ENCODE measurements around the gene LRRC39.
A peak's percentile ranks its signal among the peaks of the same experiment; 100 is the strongest.

The LRRC39 gene

GRCh38 chr1:100146958-100147357, 31.1 kb downstream of the LRRC39 start:
- DNase-seq, result no peak

- no peak for DNase-seq
Measured at GRCh38 chr1:100145116-100145515, 32.9 kb downstream of the LRRC39 start.

- DNase-seq, result no peak
Measured at GRCh38 chr1:100142343-100142742, 35.7 kb downstream of the LRRC39 start.

DNA sequence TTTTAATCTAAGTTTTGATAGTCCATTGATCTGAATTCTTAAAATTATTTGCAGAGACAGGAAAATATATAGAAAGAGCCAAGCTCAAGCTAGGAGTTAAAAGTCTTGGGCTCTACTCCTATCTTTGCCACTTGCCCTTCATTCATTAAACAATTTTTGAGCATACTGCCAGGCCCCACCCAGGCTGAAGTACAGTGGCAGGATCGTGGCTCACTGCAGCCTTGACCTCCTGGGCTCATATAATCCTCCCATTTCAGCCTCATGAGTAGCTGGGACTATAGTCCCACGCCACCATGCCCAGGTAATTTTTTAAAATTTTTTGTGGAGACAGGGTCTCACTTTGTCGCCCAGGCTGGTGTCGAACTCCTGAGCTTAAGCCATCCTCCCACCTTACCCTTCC, 36.9 kb downstream of the LRRC39 start:
- DNase-seq, result no peak

DNA sequence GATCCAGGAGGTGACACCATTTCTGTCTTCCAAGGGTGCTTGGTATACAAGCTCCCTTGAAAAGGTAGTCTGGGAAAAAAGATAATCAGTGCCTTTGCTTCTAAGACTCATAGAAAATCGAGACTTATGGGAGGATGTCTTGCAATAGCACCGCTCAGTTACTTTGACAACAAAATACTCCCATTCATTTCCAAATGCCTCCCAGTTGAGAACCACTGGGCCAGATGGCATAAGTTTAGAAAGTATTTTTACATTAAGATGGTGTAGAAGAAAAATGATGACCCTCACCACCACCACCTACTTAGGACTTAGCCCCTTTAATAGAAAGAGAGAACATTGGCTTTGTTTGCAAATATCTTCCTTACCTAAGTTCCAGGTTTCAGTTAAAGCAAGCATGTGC, 40.5 kb downstream of the LRRC39 start:
- DNase-seq, result no peak

DNA sequence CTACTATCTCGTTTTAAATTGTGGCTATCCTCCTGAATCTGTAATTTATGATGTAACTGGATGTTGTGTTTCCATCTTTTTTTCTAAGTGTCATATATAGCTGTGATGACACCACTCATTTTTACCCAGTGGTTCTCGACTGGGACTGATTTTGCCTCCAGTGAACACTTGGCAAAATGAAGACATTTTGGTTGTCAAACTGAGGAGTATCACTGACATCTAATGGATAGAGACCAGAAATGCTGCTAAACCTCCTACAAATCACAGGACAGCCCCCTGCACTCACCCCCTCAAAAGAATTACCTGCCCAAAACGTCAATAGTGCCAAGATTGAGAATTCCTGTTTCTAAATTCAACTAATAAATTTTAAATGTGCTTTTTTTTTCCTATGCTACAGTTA, 43.2 kb downstream of the LRRC39 start:
- no peak for DNase-seq

- peak; percentile 98 for DNase-seq
Measured at GRCh38 chr1:100132566-100133477, 45.2 kb downstream of the LRRC39 start, which contains the start of the genes SASS6 and TRMT13. Gene SASS6, minus strand, starts transcription at chr1:100132930. Its CDS starts 116 bp downstream, at chr1:100132814. Gene TRMT13, plus strand, starts transcription at chr1:100133163. Its CDS starts 6 bp downstream, at chr1:100133169.

DNA sequence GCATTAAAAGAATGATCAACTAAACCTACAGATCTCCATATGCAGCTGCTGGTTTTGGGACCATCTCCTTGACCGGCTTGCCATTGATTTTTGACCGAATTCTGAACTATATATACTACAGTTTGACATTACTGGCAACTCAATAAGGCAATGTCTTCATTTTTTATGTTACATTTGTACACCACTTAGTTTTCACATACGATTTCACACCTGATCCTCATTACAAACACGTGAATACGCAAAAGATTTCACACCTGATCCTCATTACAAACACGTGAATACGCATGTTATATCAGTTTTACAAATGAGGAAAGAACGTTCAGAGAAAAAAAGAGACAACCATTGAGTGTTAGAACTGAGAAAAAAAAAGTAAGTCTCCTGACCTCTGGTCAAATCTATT, 46.4 kb downstream of the LRRC39 start:
- DNase-seq, result no peak

DNA sequence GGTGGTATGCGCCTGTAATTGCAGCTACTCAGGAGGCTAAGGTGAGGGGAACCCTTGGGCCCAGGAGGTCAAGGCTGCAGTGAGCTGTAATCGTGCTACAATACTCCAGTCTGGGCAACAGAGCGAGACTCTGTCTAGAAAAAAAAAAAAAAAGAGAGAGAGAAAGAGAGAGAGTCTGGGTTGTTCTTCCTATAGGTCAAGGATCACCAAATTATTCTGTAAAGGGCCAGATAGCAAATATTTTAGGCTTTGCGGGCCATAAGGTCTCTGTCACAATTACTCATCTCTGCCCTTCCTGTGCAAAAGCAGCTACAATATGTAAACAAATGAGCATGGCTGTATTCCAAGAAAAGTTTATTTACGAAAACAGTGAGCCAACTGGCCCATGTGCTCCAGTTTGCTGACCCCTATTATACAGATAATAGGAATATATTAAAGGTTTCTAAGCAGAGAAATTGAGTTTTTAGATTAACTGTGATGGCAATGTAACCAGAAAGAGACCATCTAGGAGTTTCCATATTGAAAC, 47.4 kb downstream of the LRRC39 start:
- DNase-seq, result no peak

DNA sequence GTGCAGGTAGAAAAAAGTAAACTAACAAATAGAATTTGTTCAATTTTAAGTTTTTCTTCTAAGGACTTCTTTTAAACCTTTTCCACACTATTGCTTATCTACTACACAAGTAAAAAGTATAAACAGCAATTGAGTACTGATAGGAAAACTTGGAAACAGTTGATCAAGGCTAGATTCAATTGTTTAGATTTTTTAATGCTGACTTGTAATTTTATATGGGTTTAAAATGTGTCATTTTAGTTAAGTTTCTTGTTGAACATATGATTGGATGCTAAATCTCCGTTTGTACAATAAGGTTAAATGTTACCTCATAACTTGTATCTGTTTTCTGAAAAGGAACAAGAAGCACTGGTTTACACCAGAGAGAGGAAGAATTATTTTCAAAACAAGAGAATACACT, 50.8 kb downstream of the LRRC39 start:
- no peak for DNase-seq

- DNase-seq, result no peak
Measured at GRCh38 chr1:100122177-100122576, 55.9 kb downstream of the LRRC39 start.

- no peak for DNase-seq
Measured at GRCh38 chr1:100115524-100115923, 62.5 kb downstream of the LRRC39 start.

- DNase-seq, result no peak
Measured at GRCh38 chr1:100109554-100110066, 68.4 kb downstream of the LRRC39 start.

DNA sequence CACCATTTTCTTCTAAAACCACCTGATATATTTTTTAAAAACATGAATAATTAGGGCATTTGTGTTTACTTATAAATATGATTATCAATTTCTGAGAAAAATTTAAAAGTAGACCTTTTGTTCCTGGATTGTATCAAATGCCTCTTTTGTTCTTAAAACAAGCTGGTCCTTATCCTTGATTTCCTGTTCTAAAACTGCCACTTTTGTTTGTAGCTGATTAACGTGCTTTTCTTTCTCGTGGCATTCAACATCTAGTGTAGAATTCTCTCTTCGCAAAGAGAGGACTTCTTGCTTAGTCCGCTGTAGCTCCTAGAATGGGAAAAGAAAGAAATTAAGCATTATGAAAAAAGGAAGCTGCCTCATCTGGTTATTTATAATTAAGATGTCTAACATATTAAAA, 70.4 kb downstream of the LRRC39 start:
- DNase-seq, result no peak

GRCh38 chr1:100101564-100101963, 76.5 kb downstream of the LRRC39 start:
- no peak for DNase-seq

- DNase-seq, result no peak
Measured at GRCh38 chr1:100100202-100100601, 77.9 kb downstream of the LRRC39 start.
